ENCODE data around the gene KCNH8. TPM values are rescaled to one million over a fixed set of nuclear protein-coding genes. Genes with fewer than 3 reads are reported as not detected.

The KCNH8 gene
- total RNA-seq, 1 experiment from 2014 or later = 0.12 TPM

- ChIA-PET POLR2A (no interaction called here), CTCF (no interaction called here), RAD21 (ENCODE audit: low non-redundant PET in 1 of 2, low total read pairs in 2 of 2, uncharacterized antibody in 2 of 2, unreplicated experiment in 2 of 2) (no interaction called here)
- Histone ChIP-seq H3K9ac (ENCODE audit: low read length) (no peak overlapping the region), H3K27ac (ENCODE audit: low read depth, low read length) (no peak overlapping the region), H3K79me2 (ENCODE audit: insufficient read depth, low read length) (no peaks in the 10 kb centered on the region), H3K9me3 (ENCODE audit: control insufficient read depth in 1 of 2, insufficient read depth in 1 of 2, low read depth in 1 of 2, low read length in 2 of 2) (peaks cover 6 to 7% of the 10 kb centered on the region in 2 experiments; a peak in 1 of 4 replicates), H3K4me3 (replicated peaks in 1 of 2; ENCODE audit: low read depth in 1 of 2, low read length in 2 of 2) (no peak overlapping the region), H3K27me3 (ENCODE audit: insufficient read depth, low read length) (no peaks in the 10 kb centered on the region), H3K4me2 (ENCODE audit: low read length) (no peak overlapping the region), H3K9me2 (ENCODE audit: insufficient read depth) (no peaks in the 10 kb centered on the region), H2AFZ (ENCODE audit: low read depth, low read length, poor library complexity, severe bottlenecking) (no peak overlapping the region), H3K36me3 (ENCODE audit: control insufficient read depth in 1 of 2, insufficient read depth in 2 of 2, low read length in 2 of 2) (no peaks in the 10 kb centered on the region), H4K20me1 (ENCODE audit: insufficient read depth) (no peaks in the 10 kb centered on the region), H3K4me1 (ENCODE audit: control insufficient read depth in 1 of 2, insufficient read depth in 2 of 2, low read length in 2 of 2) (no peaks in the 10 kb centered on the region)
- no peak for TF ChIP-seq EZH2 (IDR thresholded peaks at IDR 0.05)
- no peak for TF ChIP-seq ZBTB33 (IDR thresholded peaks at IDR 0.05; ENCODE audit: extremely low read depth, insufficient replicate concordance, low read length)
- TF ChIP-seq JUND (IDR thresholded peaks at IDR 0.05) = no peak
- no peak for TF ChIP-seq EZH2phosphoT487 (IDR thresholded peaks at IDR 0.05; ENCODE audit: borderline replicate concordance)
- no peak for TF ChIP-seq REST (IDR thresholded peaks at IDR 0.05; ENCODE audit: low read depth)
- TF ChIP-seq POLR2AphosphoS5 (IDR thresholded peaks at IDR 0.05; ENCODE audit: low read depth, low read length) = no peak
- no peak for TF ChIP-seq TCF7L2 (IDR thresholded peaks at IDR 0.05; ENCODE audit: borderline replicate concordance, extremely low read depth, insufficient read depth, insufficient read length)
- no peak for TF ChIP-seq YY1 (IDR thresholded peaks at IDR 0.05; ENCODE audit: extremely low read depth, insufficient replicate concordance, low read depth, low read length)
- TF ChIP-seq ZFX (IDR thresholded peaks at IDR 0.05) = no peak
- TF ChIP-seq, protein P1, sequence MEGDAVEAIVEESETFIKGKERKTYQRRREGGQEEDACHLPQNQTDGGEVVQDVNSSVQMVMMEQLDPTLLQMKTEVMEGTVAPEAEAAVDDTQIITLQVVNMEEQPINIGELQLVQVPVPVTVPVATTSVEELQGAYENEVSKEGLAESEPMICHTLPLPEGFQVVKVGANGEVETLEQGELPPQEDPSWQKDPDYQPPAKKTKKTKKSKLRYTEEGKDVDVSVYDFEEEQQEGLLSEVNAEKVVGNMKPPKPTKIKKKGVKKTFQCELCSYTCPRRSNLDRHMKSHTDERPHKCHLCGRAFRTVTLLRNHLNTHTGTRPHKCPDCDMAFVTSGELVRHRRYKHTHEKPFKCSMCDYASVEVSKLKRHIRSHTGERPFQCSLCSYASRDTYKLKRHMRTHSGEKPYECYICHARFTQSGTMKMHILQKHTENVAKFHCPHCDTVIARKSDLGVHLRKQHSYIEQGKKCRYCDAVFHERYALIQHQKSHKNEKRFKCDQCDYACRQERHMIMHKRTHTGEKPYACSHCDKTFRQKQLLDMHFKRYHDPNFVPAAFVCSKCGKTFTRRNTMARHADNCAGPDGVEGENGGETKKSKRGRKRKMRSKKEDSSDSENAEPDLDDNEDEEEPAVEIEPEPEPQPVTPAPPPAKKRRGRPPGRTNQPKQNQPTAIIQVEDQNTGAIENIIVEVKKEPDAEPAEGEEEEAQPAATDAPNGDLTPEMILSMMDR (IDR thresholded peaks at IDR 0.05 in 2 of 3, conservative IDR thresholded peaks at IDR 0.05 in 1 of 3; ENCODE audit: borderline replicate concordance in 1 of 3, insufficient read depth in 1 of 3, low read depth in 2 of 3, low read length in 2 of 3) = no peak
- ATAC-seq = no peak
- BruUV-seq (replicated peaks) = no TSS peak
- DNase-seq (ENCODE audit: low read depth, low spot score) = no peak
- intact Hi-C loops (cut with micrococcal nuclease) = no loop called here
Observed at GRCh38 chr3:19295208-19295607, 146.9 kb downstream of the KCNH8 start.

All from HCT116 (cell line).